Fibroblast of lung (primary cell): ENCODE results near the gene MYO1H. TPM values are rescaled to one million over a fixed set of nuclear protein-coding genes. Genes with fewer than 3 reads are reported as not detected.
"Not testable (repeated sequence)": the region's sequence is repeated elsewhere in the genome, so short reads cannot be mapped to it uniquely, and the experiment has no call there.

Experiments
- DNase-seq, 2 donors: peaks; one replicate each; pipeline versions ENCODE4 v3.0.0 to v3.0.0-alpha.2; 2010; ENCODE audit warnings: low read depth in 2 of 2
- H2AFZ ChIP-seq: 2 replicates; pipeline ENCODE4 v1.5.1; 2012; ENCODE audit warnings: low read length, control low read depth, inconsistent platforms
- H3K27ac ChIP-seq: 2 replicates; pipeline ENCODE4 v1.5.1; 2011; ENCODE audit warnings: low read length, control low read depth; ENCODE audit not compliant: insufficient read depth
- H3K27me3 ChIP-seq: 2 replicates; pipeline ENCODE4 v1.5.1; 2011; ENCODE audit warnings: mild to moderate bottlenecking, low read length; ENCODE audit not compliant: control insufficient read depth, insufficient read depth
- H3K36me3 ChIP-seq: 2 replicates; pipeline ENCODE4 v1.5.1; 2011; ENCODE audit warnings: low read length; ENCODE audit not compliant: control insufficient read depth, insufficient read depth
- H3K4me1 ChIP-seq: 2 replicates; pipeline ENCODE4 v1.5.1; 2011; ENCODE audit warnings: low read length; ENCODE audit not compliant: control insufficient read depth, insufficient read depth; ENCODE audit errors: extremely low read depth
- H3K4me2 ChIP-seq: 2 replicates; pipeline ENCODE4 v1.5.1; 2011; ENCODE audit warnings: low read length, control low read depth; ENCODE audit not compliant: insufficient read depth; ENCODE audit errors: extremely low read depth
- H3K4me3 ChIP-seq, 4 experiments: fragments of 200-600 bp in 1 of 4; sonication (generic) in 1 of 4; replicated peaks in 1 of 4; 2 replicates each; pipeline ENCODE4 v1.5.1; 2011 to 2016; ENCODE audit warnings: low read length in 4 of 4, low read depth in 3 of 4, mild to moderate bottlenecking in 3 of 4, control low read depth in 2 of 4, inconsistent platforms in 1 of 4, mixed read lengths in 1 of 4; ENCODE audit not compliant: insufficient read depth in 1 of 4; ENCODE audit errors: control extremely low read depth in 1 of 4
- H3K79me2 ChIP-seq: 2 replicates; pipeline ENCODE4 v1.5.1; 2012; ENCODE audit warnings: mild to moderate bottlenecking, low read length, inconsistent platforms; ENCODE audit not compliant: control insufficient read depth, insufficient read depth
- H3K9ac ChIP-seq: 2 replicates; pipeline ENCODE4 v1.5.1; 2011; ENCODE audit warnings: mild to moderate bottlenecking, low read length, control low read depth; ENCODE audit not compliant: insufficient read depth
- H3K9me3 ChIP-seq: 2 replicates; pipeline ENCODE4 v1.5.1; 2012; ENCODE audit warnings: low read depth, low read length; ENCODE audit not compliant: control insufficient read depth, insufficient read depth
- H4K20me1 ChIP-seq: 2 replicates; pipeline ENCODE4 v1.5.1; 2011; ENCODE audit warnings: low read length; ENCODE audit not compliant: control insufficient read depth, insufficient read depth; ENCODE audit errors: extremely low read depth
- CTCF ChIP-seq, 2 donors: IDR thresholded peaks in 1 of 2; conservative IDR thresholded peaks in 1 of 2; 1 replicate in 1 of 2; 2 replicates in 1 of 2; pipeline ENCODE4 v1.5.1; 2011 to 2012; ENCODE audit warnings: low read length in 2 of 2, control low read depth in 1 of 2, inconsistent platforms in 1 of 2, low read depth in 1 of 2, mild to moderate bottlenecking in 1 of 2
- EZH2 ChIP-seq: IDR thresholded peaks from 2 replicates; pipeline ENCODE4 v1.5.1; 2012; ENCODE audit warnings: low read length, control low read depth, mild to moderate bottlenecking; ENCODE audit errors: missing control alignments
- polyA plus RNA-seq, 2 donors: library from polyadenylated mRNA; depleted of rRNA in 1 of 2; stranded (reverse) in 1 of 2; unstranded in 1 of 2; fragments of >200 nt; gene quantifications; 2 replicates each; pipeline ENCODE4 v1.2.1, GENCODE V29; 2011 to 2012; ENCODE audit warnings: missing spikeins in 1 of 2
- total RNA-seq: library from RNA; depleted of rRNA; stranded (reverse); fragments of >200 nt; gene quantifications from 2 replicates; pipeline ENCODE4 v1.2.1, GENCODE V29; 2014

MYO1H gene
- total and polyA plus RNA-seq, 2 donors (not counting 1 experiment from before 2014, with no cell fraction given): 0.07 TPM; not detected in 1

GRCh38 chr12:109428037-109428629 is 80.4 kb downstream of the MYO1H start:
- H2AFZ ChIP-seq: no peak overlapping the region

GRCh38 chr12:109428804-109429203 is 81.1 kb downstream of the MYO1H start:
- H3K79me2 ChIP-seq, H3K36me3 ChIP-seq, H3K4me2 ChIP-seq, H3K4me1 ChIP-seq, DNase-seq, H2AFZ ChIP-seq, H3K27ac ChIP-seq, H3K9ac ChIP-seq, H3K9me3 ChIP-seq, H4K20me1 ChIP-seq, H3K4me3 ChIP-seq, H3K27me3 ChIP-seq: not testable (repeated sequence)

More at GRCh38 chr12:109428037-109428629, 80.4 kb downstream of the MYO1H start:
- Histone ChIP-seq H3K4me3 (no peak overlapping the region), H3K27ac (no peak overlapping the region), H3K4me1 (no peaks in the 10 kb centered on the region), H3K4me2 (no peak overlapping the region), H4K20me1 (no peaks in the 10 kb centered on the region), H3K9ac (no peak overlapping the region), H3K27me3 (no peaks in the 10 kb centered on the region), H3K79me2 (no peaks in the 10 kb centered on the region), H3K36me3 (no peaks in the 10 kb centered on the region), H3K9me3 (no peaks in the 10 kb centered on the region)
- peak; percentile 66 to 85 for DNase-seq
- TF ChIP-seq EZH2: no peak
- peak; percentile 99 for TF ChIP-seq CTCF (conservative IDR thresholded peaks at IDR 0.05 in 1 of 2, IDR thresholded peaks at IDR 0.05 in 1 of 2; ENCODE audit: low read depth in 1 of 2, low read length in 2 of 2)

- Histone ChIP-seq H3K79me2 (no peaks in the 10 kb centered on the region), H3K4me1 (no peaks in the 10 kb centered on the region), H3K9ac (no peak overlapping the region), H3K4me2 (no peak overlapping the region), H3K36me3 (no peaks in the 10 kb centered on the region), H3K9me3 (no peaks in the 10 kb centered on the region), H3K27me3 (no peaks in the 10 kb centered on the region), H3K27ac (no peak overlapping the region), H4K20me1 (no peaks in the 10 kb centered on the region), H2AFZ (no peak overlapping the region), H3K4me3 (no peak overlapping the region)
- TF ChIP-seq EZH2 (no peak), CTCF (conservative IDR thresholded peaks at IDR 0.05 in 1 of 2, IDR thresholded peaks at IDR 0.05 in 1 of 2; ENCODE audit: low read depth in 1 of 2, low read length in 2 of 2) (no peak)
- DNase-seq: no peak
These were observed 82.5 kb downstream of the MYO1H start for GRCh38 chr12:109430244-109430643.
